Esophagus squamous epithelium (tissue), 5 donors: Measurements from ENCODE around the gene UCN. TPM values are rescaled to one million over a fixed set of nuclear protein-coding genes. Genes with fewer than 3 reads are reported as not detected.
A peak's percentile ranks its signal among the peaks of the same experiment; 100 is the strongest.

Experiments used
- DNase-seq: peaks from one replicate; lab custom pipeline; 2025; lab: John Stamatoyannopoulos, UW
- H3K27ac ChIP-seq, 4 donors: fragments of 200-600 bp; sonication (generic); one replicate each; pipeline ENCODE4 v1.5.1; 2016 to 2019; ENCODE audit warnings: mild to moderate bottlenecking in 1 of 4
- H3K27me3 ChIP-seq, 4 donors: fragments of 200-600 bp; sonication (generic); 1 replicate in 3 of 4; 2 replicates in 1 of 4; pipeline versions ENCODE4 v1.5.1 to v1.6.0; 2017 to 2021; ENCODE audit warnings: antibody characterized with exemption in 1 of 4
- H3K36me3 ChIP-seq, 3 donors: fragments of 200-600 bp; sonication (generic); one replicate each; pipeline ENCODE4 v1.5.1; 2016 to 2019
- H3K4me1 ChIP-seq, 3 donors: fragments of 200-600 bp; sonication (generic); one replicate each; pipeline ENCODE4 v1.5.1; 2017 to 2019
- H3K4me3 ChIP-seq, 4 donors: fragments of 200-600 bp; sonication (generic); 1 replicate in 3 of 4; 2 replicates in 1 of 4; pipeline ENCODE4 v1.5.1; 2016 to 2019; ENCODE audit warnings: mild to moderate bottlenecking in 2 of 4, moderate library complexity in 1 of 4
- H3K9me3 ChIP-seq, 3 donors: fragments of 200-600 bp; sonication (generic); one replicate each; pipeline ENCODE4 v1.5.1; 2016 to 2019
- CTCF ChIP-seq, 6 experiments: fragments of 450-650 bp in 4 of 6; fragments of 200-600 bp in 2 of 6; sonication (generic) in 2 of 6; IDR thresholded peaks; one replicate each; pipeline ENCODE4 v1.5.1; 2016 to 2019; ENCODE audit warnings: antibody characterized with exemption in 6 of 6, mild to moderate bottlenecking in 4 of 6, moderate library complexity in 4 of 6
- POLR2A ChIP-seq, 4 donors: fragments of 450-650 bp; IDR thresholded peaks; one replicate each; pipeline ENCODE4 v1.6.1; 2017; ENCODE audit warnings: antibody characterized with exemption in 4 of 4, mild to moderate bottlenecking in 4 of 4, moderate library complexity in 3 of 4
- WGBS, 2 donors: methylation state at CpG; one replicate each; pipeline ENCODE4 v1.1.5; 2018; 5-methylcytosine and 5-hydroxymethylcytosine counted together
- intact Hi-C: fragments of 100-400 bp; cut with DNase I; formaldehyde crosslinking; loops from one replicate; pipeline ENCODE4 v1.15.0; 2022
- total RNA-seq, 4 donors: library from RNA; depleted of rRNA; stranded (reverse); fragments of >200 nt; gene quantifications; one replicate each; pipeline ENCODE4 v1.1.0, GENCODE V29; 2016
- donor health status: DM: yes; HTN: yes; CAD: no.

The UCN gene, protein sequence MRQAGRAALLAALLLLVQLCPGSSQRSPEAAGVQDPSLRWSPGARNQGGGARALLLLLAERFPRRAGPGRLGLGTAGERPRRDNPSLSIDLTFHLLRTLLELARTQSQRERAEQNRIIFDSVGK
- total RNA-seq = 1 to 10 TPM in 1 of 4 donors, not detected in 3; 1.1 TPM

- no peak for DNase-seq
- intact Hi-C loops = loop anchor here (10.0 kb wide), 1 partner anchor 214 kb away; no protein-coding TSS in a partner anchor
- Histone ChIP-seq H3K36me3 (peaks cover 0 to 27% (median 0%) of the 10 kb centered on the region in 3 donors), H3K27me3 (peaks cover 12 to 47% (median 20%) of the 10 kb centered on the region in 4 donors), H3K9me3 (no peaks in the 10 kb centered on the region), H3K4me1 (peaks cover 16 to 30% (median 20%) of the 10 kb centered on the region in 3 donors), H3K27ac (no peak within 1 kb of the TSS), H3K4me3 (peak within 1 kb of the TSS in 1 of 4 donors; percentile 34)
- 10 to 44% methylated on average over 2 to 13 of the region's 25 CpGs for WGBS, 2 donors
- no peak for TF ChIP-seq CTCF (IDR thresholded peaks at IDR 0.05)
- TF ChIP-seq POLR2A (IDR thresholded peaks at IDR 0.05) = no peak
Observed at GRCh38 chr2:27308359-27308881, at the start of gene UCN. Gene UCN (minus strand): TSS chr2:27308445. CDS start chr2:27307895, 550 bp downstream.

GRCh38 chr2:27356382-27357181 is 48.3 kb upstream of the UCN start, which contains the start of gene GTF3C2:
Gene GTF3C2 (minus strand): TSS chr2:27356764. CDS start chr2:27343554, 13,210 bp downstream.
- peak; percentile 87 for DNase-seq
- Histone ChIP-seq H3K4me1 (peaks cover 14 to 49% (median 36%) of the 10 kb centered on the region in 3 donors), H3K36me3 (no peaks in the 10 kb centered on the region), H3K4me3 (peak within 1 kb of the TSS; percentile 57 to 97 (median 80)), H3K27ac (peak within 1 kb of the TSS; percentile 89 to 97 (median 93)), H3K27me3 (no peaks in the 10 kb centered on the region), H3K9me3 (no peaks in the 10 kb centered on the region)
- intact Hi-C loops = no loop called here
- TF ChIP-seq CTCF (IDR thresholded peaks at IDR 0.05) (peak in 4 of 6 experiments; percentile 14 to 31 (median 24)), POLR2A (IDR thresholded peaks at IDR 0.05) (peak in 1 of 4 donors; percentile 36)
- 1 to 2% methylated on average over 22 to 39 of the region's 67 CpGs for WGBS, 2 donors

DNA sequence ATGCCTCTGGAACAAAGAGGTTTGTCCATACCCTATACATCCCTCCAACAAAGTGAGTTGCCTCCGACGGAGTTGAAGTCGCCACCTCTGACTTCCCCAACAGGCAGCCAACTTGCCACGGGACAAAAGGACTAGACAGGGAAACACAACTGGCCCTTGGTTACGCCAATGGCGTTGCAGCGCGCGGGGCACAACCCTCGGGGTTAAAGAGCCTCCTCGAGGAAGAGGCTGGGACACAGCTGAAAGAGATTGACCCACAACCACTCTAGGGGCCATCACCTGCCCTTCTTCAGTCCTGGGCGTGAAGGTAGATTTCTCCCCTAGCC is 47.8 kb upstream of the UCN start:
- no peaks in the 10 kb centered on the region for H3K27me3 ChIP-seq
- peak overlapping the region; percentile 89 to 97 (median 93) for H3K27ac ChIP-seq
- no peak for DNase-seq
- intact Hi-C loops = no loop called here
- H3K4me3 ChIP-seq = peak overlapping the region; percentile 57 to 97 (median 80)
- WGBS, 2 donors = 0% methylated on average over 2 to 4 of the region's 12 CpGs
- no peak for TF ChIP-seq POLR2A (IDR thresholded peaks at IDR 0.05)
- no peak for TF ChIP-seq CTCF (IDR thresholded peaks at IDR 0.05)
- H3K9me3 ChIP-seq = no peaks in the 10 kb centered on the region
- H3K36me3 ChIP-seq = no peaks in the 10 kb centered on the region
- H3K4me1 ChIP-seq = peaks cover 14 to 49% (median 36%) of the 10 kb centered on the region in 3 donors

GRCh38 chr2:27354597-27354927 is 46.3 kb upstream of the UCN start:
- Histone ChIP-seq H3K27ac (peak overlapping the region in 3 of 4 donors; percentile 10 to 62 (median 61)), H3K4me3 (no peak overlapping the region), H3K9me3 (no peaks in the 10 kb centered on the region), H3K4me1 (peaks cover 14 to 49% (median 36%) of the 10 kb centered on the region in 3 donors), H3K27me3 (no peaks in the 10 kb centered on the region), H3K36me3 (peaks cover 0 to 7% (median 0%) of the 10 kb centered on the region in 3 donors)
- DNase-seq = no peak
- intact Hi-C loops = no loop called here
- 87 to 95% methylated on average over 7 of the region's 7 CpGs for WGBS, 2 donors
- TF ChIP-seq CTCF (IDR thresholded peaks at IDR 0.05) = no peak
- no peak for TF ChIP-seq POLR2A (IDR thresholded peaks at IDR 0.05)
